Measurements from ENCODE around the gene FAM216A. TPM values are rescaled to one million over a fixed set of nuclear protein-coding genes. Genes with fewer than 3 reads are reported as not detected.

FAM216A gene
- polyA plus RNA-seq, 1 donor from 2014 or later = 77.4 TPM

GRCh38 chr12:110498984-110499706, 30.5 kb downstream of the FAM216A start:
- Histone ChIP-seq H3K9me3 (ENCODE audit: low read length) (no peaks in the 10 kb centered on the region), H4K20me1 (ENCODE audit: insufficient read depth) (no peaks in the 10 kb centered on the region), H3F3A (ENCODE audit: insufficient read depth, low read length, poor library complexity, severe bottlenecking) (peaks cover 4% of the 10 kb centered on the region), H3K9ac (ENCODE audit: low read length) (no peak overlapping the region), H3K79me2 (replicated peaks; ENCODE audit: insufficient read depth, low read length) (peaks cover 33% of the 10 kb centered on the region), H3K27ac (ENCODE audit: low read length) (no peak overlapping the region), H3K4me3 (ENCODE audit: low read length) (no peak overlapping the region), H3K27me3 (ENCODE audit: insufficient read depth, low read depth, low read length) (no peaks in the 10 kb centered on the region), H3K9me2 (ENCODE audit: insufficient read depth, low read length) (no peaks in the 10 kb centered on the region), H2AFZ (ENCODE audit: low read depth, low read length) (no peak overlapping the region), H3K36me3 (ENCODE audit: insufficient read depth, low read length) (no peaks in the 10 kb centered on the region), H3K4me2 (ENCODE audit: low read length) (peak overlapping the region; percentile 50)
- TF ChIP-seq EP300 (conservative IDR thresholded peaks at IDR 0.05; ENCODE audit: poor library complexity, severe bottlenecking) (no peak), REST (IDR thresholded peaks at IDR 0.05; ENCODE audit: borderline replicate concordance) (no peak), CTCF (IDR thresholded peaks at IDR 0.05; ENCODE audit: poor library complexity, severe bottlenecking) (no peak), MXI1 (conservative IDR thresholded peaks at IDR 0.05; ENCODE audit: poor library complexity, severe bottlenecking) (no peak), RAD21 (conservative IDR thresholded peaks at IDR 0.05) (no peak), EZH2 (IDR thresholded peaks at IDR 0.05; ENCODE audit: borderline replicate concordance, insufficient read depth, low read length, poor library complexity, severe bottlenecking) (no peak), SMC3 (conservative IDR thresholded peaks at IDR 0.05; ENCODE audit: poor library complexity) (no peak), TAF1 (IDR thresholded peaks at IDR 0.05; ENCODE audit: low read depth) (no peak), POLR2AphosphoS5 (IDR thresholded peaks at IDR 0.05) (no peak)

GRCh38 chr12:110501399-110501751, 32.7 kb downstream of the FAM216A start:
- peak overlapping the region; percentile 90 for H3K9ac ChIP-seq (ENCODE audit: low read length)
- no peaks in the 10 kb centered on the region for H3K9me2 ChIP-seq (ENCODE audit: insufficient read depth, low read length)
- H3K4me2 ChIP-seq (ENCODE audit: low read length) = peak overlapping the region; percentile 69
- H3K79me2 ChIP-seq (replicated peaks; ENCODE audit: insufficient read depth, low read length) = peaks cover 33% of the 10 kb centered on the region
- peak overlapping the region; percentile 67 for H2AFZ ChIP-seq (ENCODE audit: low read depth, low read length)
- no peak for TF ChIP-seq RAD21 (conservative IDR thresholded peaks at IDR 0.05)
- no peak for TF ChIP-seq MXI1 (conservative IDR thresholded peaks at IDR 0.05; ENCODE audit: poor library complexity, severe bottlenecking)
- TF ChIP-seq EP300 (conservative IDR thresholded peaks at IDR 0.05; ENCODE audit: poor library complexity, severe bottlenecking) = no peak
- TF ChIP-seq POLR2AphosphoS5 (IDR thresholded peaks at IDR 0.05) = no peak
- no peak for TF ChIP-seq TAF1 (IDR thresholded peaks at IDR 0.05; ENCODE audit: low read depth)
- TF ChIP-seq REST (IDR thresholded peaks at IDR 0.05; ENCODE audit: borderline replicate concordance) = no peak
- TF ChIP-seq SMC3 (conservative IDR thresholded peaks at IDR 0.05; ENCODE audit: poor library complexity) = no peak
- no peak for TF ChIP-seq EZH2 (IDR thresholded peaks at IDR 0.05; ENCODE audit: borderline replicate concordance, insufficient read depth, low read length, poor library complexity, severe bottlenecking)
- no peak for TF ChIP-seq CTCF (IDR thresholded peaks at IDR 0.05; ENCODE audit: poor library complexity, severe bottlenecking)
- no peaks in the 10 kb centered on the region for H3K9me3 ChIP-seq (ENCODE audit: low read length)
- H3K27me3 ChIP-seq (ENCODE audit: insufficient read depth, low read depth, low read length) = no peaks in the 10 kb centered on the region
- peak overlapping the region; percentile 80 for H3K27ac ChIP-seq (ENCODE audit: low read length)
- peak overlapping the region; percentile 88 for H3K4me3 ChIP-seq (ENCODE audit: low read length)
- no peaks in the 10 kb centered on the region for H3K36me3 ChIP-seq (ENCODE audit: insufficient read depth, low read length)
- no peaks in the 10 kb centered on the region for H4K20me1 ChIP-seq (ENCODE audit: insufficient read depth)
- peaks cover 4% of the 10 kb centered on the region for H3F3A ChIP-seq (ENCODE audit: insufficient read depth, low read length, poor library complexity, severe bottlenecking)

Measured in neural cell (in vitro differentiated cells).